GM12864 (cell line): ENCODE data around the gene TAC3.
"Not testable (repeated sequence)": the region's sequence is repeated elsewhere in the genome, so short reads cannot be mapped to it uniquely, and the experiment has no call there.

Experiments
- DNase-seq: peaks from one replicate; pipeline ENCODE4 v3.0.0-alpha.2; 2011; ENCODE audit warnings: low read depth
- H3K4me3 ChIP-seq: 2 replicates; pipeline ENCODE4 v1.5.1; 2011; ENCODE audit warnings: mild to moderate bottlenecking, low read depth, low read length, control low read depth
- CTCF ChIP-seq: IDR thresholded peaks from 2 replicates; pipeline ENCODE4 v1.5.1; 2011; ENCODE audit warnings: low read depth, mild to moderate bottlenecking, moderate library complexity, low read length, control low read depth, inconsistent platforms; ENCODE audit errors: missing control alignments

The TAC3 gene

GRCh38 chr12:57016348-57016747 is at the start of gene TAC3:
TAC3 (minus strand) TSS chr12:57016529; CDS start chr12:57015797, 732 bp downstream.
- H3K4me3 ChIP-seq = no peak within 1 kb of the TSS
- DNase-seq = no peak
- TF ChIP-seq CTCF = no peak

GRCh38 chr12:57063991-57064685 is 47.8 kb upstream of the TAC3 start:
- TF ChIP-seq CTCF = no peak
- DNase-seq = no peak
- no peak overlapping the region; the same call in 1 of the 2 replicates for H3K4me3 ChIP-seq

- H3K4me3 ChIP-seq = no peak overlapping the region
- TF ChIP-seq CTCF = no peak
- no peak for DNase-seq
Measured at GRCh38 chr12:57058454-57058853, 42.1 kb upstream of the TAC3 start.

- TF ChIP-seq CTCF = no peak
- H3K4me3 ChIP-seq = no peak overlapping the region
- no peak for DNase-seq
Measured at GRCh38 chr12:57057067-57057751, 40.9 kb upstream of the TAC3 start.

- H3K4me3 ChIP-seq = no peak overlapping the region
- DNase-seq = no peak
- TF ChIP-seq CTCF = no peak
Measured at GRCh38 chr12:57055824-57056223, 39.5 kb upstream of the TAC3 start.

- DNase-seq, H3K4me3 ChIP-seq: not testable (repeated sequence)
Measured at GRCh38 chr12:57053901-57054300, 37.6 kb upstream of the TAC3 start.

GRCh38 chr12:57053146-57053545 is 36.8 kb upstream of the TAC3 start:
- H3K4me3 ChIP-seq, DNase-seq: not testable (repeated sequence)

GRCh38 chr12:57051011-57051410 is 34.7 kb upstream of the TAC3 start:
- no peak for DNase-seq
- H3K4me3 ChIP-seq = no peak overlapping the region
- no peak for TF ChIP-seq CTCF
